Astrocyte of the hippocampus (primary cell): ENCODE results near the gene SLC10A2.

Experiments used
- DNase-seq: peaks from one replicate; pipeline ENCODE4 v3.0.0; 2011; ENCODE audit warnings: low read depth, low spot score

Gene SLC10A2

DNA sequence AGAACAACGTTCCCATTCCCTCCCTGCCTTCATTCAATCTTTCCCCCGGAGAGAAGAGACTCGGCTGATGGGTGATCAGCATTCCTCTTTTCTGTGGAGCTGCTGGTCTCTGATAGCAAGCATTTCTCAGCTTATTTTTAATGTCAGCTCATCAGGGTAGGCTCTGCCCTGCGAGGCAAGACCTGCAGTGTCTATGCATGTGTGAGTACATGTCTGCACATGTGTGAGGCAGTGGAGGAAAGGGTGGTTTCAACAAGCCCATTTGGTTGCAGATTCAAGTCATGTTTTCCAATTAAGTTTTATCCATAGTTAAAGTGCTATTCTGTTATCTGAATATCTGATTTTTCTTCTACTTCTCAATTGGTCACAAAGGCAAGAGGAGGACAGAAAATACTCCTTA lies 19.5 kb downstream of the SLC10A2 start:
- DNase-seq: no peak

DNA sequence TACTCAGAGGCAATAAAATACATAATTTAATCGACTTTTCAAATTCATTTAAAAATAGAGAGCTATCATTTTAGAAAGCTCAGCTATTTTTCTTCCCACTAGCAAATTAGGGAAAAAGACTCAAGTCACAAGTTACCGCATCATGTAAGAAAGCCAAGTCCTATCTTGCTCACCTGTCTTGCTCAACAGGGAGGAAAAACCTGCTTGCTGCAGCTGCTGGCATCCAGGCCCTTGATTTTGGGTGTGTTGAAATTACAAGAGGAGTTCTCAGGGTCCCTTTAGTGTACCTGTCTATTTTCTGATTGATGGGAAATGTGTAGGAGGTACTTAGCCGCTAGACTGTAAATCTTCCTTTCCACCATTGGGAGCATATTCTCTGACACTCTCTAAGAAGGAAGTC lies 22.2 kb downstream of the SLC10A2 start:
- no peak for DNase-seq

DNA sequence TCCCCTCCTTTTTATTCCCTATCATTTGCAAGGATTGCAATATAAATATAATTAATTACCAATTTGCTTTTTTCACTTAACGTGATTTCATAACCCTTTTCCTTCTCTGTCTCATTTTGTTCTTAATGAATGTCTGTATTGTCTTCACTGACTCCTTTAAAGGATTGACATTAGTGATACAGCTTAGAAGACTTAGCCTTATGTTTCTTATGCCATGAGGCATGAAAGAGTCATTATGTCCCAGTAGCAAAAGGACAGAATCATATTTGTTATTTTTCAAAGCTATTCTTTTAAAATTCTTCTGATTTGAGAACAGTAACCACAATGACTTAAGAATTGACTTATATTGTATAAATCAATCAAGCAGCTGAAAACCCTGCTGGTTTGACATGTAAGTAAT lies 26.2 kb downstream of the SLC10A2 start:
- DNase-seq: no peak

DNA sequence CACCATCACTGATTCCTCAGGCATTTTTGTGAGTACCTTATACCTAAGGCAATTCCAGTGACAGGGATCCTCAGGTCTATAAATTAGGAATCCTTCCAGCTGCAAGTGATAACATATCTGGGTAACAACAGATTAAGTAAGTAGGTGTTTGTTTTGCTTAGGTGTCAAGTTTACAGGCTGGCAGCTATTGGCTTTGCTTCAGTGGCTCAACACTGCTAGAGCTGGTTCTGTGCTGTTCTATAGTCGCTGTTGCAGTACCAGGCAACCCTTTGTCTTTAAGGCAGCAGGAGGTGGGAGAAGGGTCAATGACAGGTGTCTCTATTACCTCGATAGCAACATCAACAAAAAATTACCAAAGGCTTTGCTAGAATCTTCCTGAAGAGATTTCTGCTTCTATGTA lies 27.0 kb downstream of the SLC10A2 start:
- DNase-seq: no peak

- no peak for DNase-seq
Measured at GRCh38 chr13:103036268-103036667, 29.9 kb downstream of the SLC10A2 start.

- no peak for DNase-seq
Measured at GRCh38 chr13:103033999-103034398, 32.2 kb downstream of the SLC10A2 start.

DNA sequence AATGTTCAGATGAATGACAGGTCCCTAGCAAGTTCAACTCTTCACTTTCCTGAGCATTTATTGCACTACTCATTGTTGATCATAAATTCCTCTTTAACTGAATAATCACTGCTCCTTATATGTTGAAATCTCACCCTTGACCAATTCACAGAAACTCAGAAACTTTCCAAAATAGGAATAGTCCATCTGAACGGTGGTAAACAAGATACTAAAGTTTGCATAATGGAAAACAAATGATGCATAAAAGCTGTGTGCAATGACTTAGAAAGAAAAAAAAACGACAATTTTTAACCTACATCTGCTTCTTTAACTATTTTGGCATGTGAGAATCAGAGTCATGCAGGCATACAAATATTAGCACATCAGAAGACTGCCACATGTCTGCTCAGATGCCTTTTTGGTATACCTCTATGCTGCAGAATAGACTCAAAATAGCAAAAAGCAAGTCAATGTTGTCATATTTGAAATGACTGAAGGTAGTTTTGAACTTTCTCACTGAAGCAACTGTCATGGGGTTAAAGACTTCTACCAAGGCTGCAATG lies 34.8 kb downstream of the SLC10A2 start:
- DNase-seq: no peak

- DNase-seq: no peak
Measured at GRCh38 chr13:103030776-103031175, 35.4 kb downstream of the SLC10A2 start.

DNA sequence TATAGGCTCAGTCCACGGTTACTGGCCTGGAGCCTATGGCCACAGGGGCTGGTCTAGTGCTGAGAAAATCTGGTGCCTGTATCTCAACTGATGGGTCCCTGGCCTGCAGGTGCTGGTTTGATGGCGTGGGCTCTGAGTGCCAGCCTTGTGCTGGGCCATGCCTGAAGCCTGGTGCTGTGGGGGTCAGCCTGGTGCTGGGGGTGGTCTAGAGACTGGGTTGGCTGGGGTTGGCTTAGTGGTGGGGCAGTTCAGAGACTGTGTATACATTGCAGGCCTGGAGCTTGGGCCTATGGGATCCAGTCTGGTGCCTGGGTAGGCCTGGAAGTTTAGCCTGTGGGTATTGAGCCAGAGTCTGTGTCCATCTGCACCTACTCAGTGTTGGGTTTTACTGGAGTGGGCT lies 36.4 kb downstream of the SLC10A2 start:
- DNase-seq: no peak

- peak; percentile 35 for DNase-seq
Measured at GRCh38 chr13:103022336-103022735, 43.9 kb downstream of the SLC10A2 start.

- no peak for DNase-seq
Measured at GRCh38 chr13:103018556-103018955, 47.7 kb downstream of the SLC10A2 start.

- no peak for DNase-seq
Measured at GRCh38 chr13:103012646-103013045, 53.6 kb downstream of the SLC10A2 start.

- no peak for DNase-seq
Measured at GRCh38 chr13:103009051-103009840, 57.0 kb downstream of the SLC10A2 start.

DNA sequence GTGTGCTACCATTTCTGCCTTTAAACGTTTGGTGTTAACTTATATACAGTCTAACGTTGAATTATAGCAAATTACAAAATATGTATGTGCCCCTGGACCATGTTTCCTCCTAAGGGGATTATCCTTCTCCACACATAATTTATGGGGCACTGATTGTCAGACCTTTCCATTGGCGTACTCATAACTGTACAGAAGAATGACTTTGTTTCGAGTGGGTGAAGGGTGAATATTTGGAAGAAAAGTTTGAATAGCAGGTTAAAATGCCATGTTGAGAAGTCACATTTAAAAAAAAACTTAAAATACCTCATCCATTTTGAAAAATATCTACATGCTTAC lies 58.8 kb downstream of the SLC10A2 start:
- no peak for DNase-seq

DNA sequence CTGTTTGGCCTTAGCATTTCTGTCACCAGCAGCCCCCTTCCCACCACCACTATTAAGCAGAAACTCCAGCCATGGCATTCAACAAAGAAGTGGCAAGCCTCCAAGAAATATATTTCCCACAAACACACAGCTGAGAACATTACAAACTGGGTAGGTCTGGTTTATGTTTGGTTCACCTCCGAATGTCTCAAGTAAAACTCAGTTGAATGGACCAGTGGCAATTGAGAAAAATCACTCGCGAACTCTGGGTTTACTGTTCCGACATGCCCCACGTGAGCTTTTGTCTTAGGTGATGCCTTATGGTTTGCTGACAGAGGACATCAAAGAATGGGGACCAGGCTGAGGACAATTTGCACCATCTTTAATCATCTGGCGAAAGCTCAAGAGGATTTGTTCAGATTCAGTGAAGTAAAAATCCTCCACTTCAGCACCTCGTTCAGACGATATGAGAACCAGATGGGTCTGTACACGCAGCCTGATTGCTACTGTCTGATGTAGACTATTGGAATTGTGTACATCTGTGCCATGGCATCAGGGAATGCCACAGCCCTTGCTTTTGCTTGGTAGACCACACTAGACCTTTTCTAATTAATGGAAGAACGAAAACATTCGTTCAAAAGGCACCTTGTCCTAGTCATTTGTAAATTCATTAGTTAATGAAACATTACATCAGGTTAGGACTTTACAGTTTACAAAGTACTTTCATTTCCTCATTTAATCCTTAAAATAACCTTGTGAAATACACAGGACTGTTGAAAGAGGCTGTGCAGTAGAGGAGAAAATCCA lies 59.4 kb downstream of the SLC10A2 start:
- no peak for DNase-seq

DNA sequence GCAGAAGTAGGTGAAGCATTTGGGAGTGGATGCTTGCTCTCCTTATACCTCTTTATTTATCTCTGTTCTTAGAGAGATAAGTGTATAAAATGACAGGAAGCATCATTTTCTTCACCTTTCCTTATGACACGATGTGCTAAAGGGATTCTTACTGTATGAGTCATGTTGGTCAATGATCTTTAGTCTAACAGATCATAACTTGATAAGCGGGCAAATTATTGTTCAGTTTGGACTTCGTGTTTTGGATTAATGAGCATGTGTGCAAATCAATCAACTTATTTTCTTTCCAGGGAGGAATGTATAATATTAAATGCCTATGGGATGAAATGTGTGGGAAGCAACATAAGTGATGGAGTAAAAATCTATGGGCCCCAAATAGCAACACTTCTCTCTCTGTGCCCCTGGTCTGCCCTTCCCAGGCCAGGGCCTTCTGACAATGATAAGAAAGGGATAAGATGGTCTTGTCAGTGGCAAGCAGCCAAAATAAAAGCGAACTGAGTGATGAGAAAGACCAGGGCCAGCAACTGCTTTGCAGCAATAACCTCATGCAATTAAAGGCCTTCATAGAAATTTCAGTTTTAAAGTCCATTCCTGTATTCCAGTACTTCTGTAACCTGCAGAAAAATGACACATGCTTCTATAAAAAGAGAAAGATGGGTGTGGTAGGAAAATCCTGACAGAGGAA lies 61.4 kb downstream of the SLC10A2 start:
- DNase-seq: no peak

- no peak for DNase-seq
Measured at GRCh38 chr13:103003631-103004030, 62.6 kb downstream of the SLC10A2 start.

- DNase-seq: no peak
Measured at GRCh38 chr13:103002279-103002678, 63.9 kb downstream of the SLC10A2 start.

DNA sequence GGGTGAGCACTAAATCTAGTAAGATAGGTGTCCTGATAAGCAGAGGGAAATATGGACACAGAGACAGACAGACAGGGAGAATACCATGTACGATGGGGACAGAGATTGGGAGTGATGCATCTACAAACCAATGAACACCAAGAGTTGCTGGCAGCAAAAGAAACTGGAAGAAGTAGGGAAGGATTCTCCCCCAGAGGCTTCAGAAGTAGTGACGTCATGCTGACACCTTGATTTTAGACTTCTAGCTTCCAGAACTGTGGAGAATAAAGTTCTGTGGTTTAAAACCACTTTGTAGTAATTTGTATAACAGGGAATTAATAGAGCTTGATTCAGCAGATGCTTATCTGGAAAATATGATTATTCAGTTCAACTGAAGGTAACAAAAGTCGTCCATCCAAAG lies 66.1 kb downstream of the SLC10A2 start:
- no peak for DNase-seq

GRCh38 chr13:102999499-102999898 lies 66.7 kb downstream of the SLC10A2 start:
- no peak for DNase-seq
